Measurements from ENCODE around the gene PAFAH2. TPM values are rescaled to one million over a fixed set of nuclear protein-coding genes. Genes with fewer than 3 reads are reported as not detected.

PAFAH2 gene
- total and polyA plus RNA-seq, 2 of the 8 experiments (the other 6 are each of a cell fraction or from before 2014, with no cell fraction given), result 7.7 to 9.3 TPM

- TF ChIP-seq CHD7 (IDR thresholded peaks at IDR 0.05; ENCODE audit: insufficient replicate concordance, low read length) (no peak), MAFK (IDR thresholded peaks at IDR 0.05; ENCODE audit: low read depth, low read length) (no peak), KDM1A (IDR thresholded peaks at IDR 0.05; ENCODE audit: borderline replicate concordance, low read length) (no peak), RBBP5 (IDR thresholded peaks at IDR 0.05; ENCODE audit: borderline replicate concordance, low read depth, low read length) (no peak), USF2 (IDR thresholded peaks at IDR 0.05; ENCODE audit: low read length) (no peak), RNF2 (IDR thresholded peaks at IDR 0.05; ENCODE audit: borderline replicate concordance, low read depth, low read length, missing control alignments, poor library complexity, severe bottlenecking) (no peak), POLR2AphosphoS5 (IDR thresholded peaks at IDR 0.05; ENCODE audit: low read depth, low read length) (no peak), PHF8 (conservative IDR thresholded peaks at IDR 0.05; ENCODE audit: low read depth, low read length) (no peak), SIX5 (IDR thresholded peaks at IDR 0.05; ENCODE audit: low read depth, low read length) (no peak)
Measured at GRCh38 chr1:26043765-26044164, 45.9 kb upstream of the PAFAH2 start (continued).

Data from H1 (cell line).